Measurements from ENCODE around the gene FAIM.

- TF ChIP-seq SP2 (IDR thresholded peaks at IDR 0.05; ENCODE audit: low read length) (no peak), TEAD4 (IDR thresholded peaks at IDR 0.05; ENCODE audit: low read depth, low read length) (no peak), PHF8 (conservative IDR thresholded peaks at IDR 0.05; ENCODE audit: low read depth, low read length) (no peak), CTCF (IDR thresholded peaks at IDR 0.05; ENCODE audit: control extremely low read depth in 1 of 3, insufficient read depth in 1 of 3, low read depth in 1 of 3, low read length in 3 of 3) (no peak), CEBPB (IDR thresholded peaks at IDR 0.05; ENCODE audit: low read depth, low read length) (no peak), ZNF274 (IDR thresholded peaks at IDR 0.05; ENCODE audit: borderline replicate concordance, extremely low read depth, low read length) (no peak), BACH1 (IDR thresholded peaks at IDR 0.05; ENCODE audit: low read length) (no peak), POLR2A (IDR thresholded peaks at IDR 0.05; ENCODE audit: control extremely low read depth in 1 of 2, low read depth in 2 of 2, low read length in 2 of 2) (no peak)
These were observed 21.0 kb downstream of the FAIM start for GRCh38 chr3:138629526-138629925.
